GM12878 (cell line): ENCODE results near the gene HINT3. TPM values are rescaled to one million over a fixed set of nuclear protein-coding genes. Genes with fewer than 3 reads are reported as not detected.

Source experiments
- ATAC-seq: fragments of 200-7000 bp; cut with Tn5 transposase; 3 replicates; pipeline ENCODE4 v1.9.1; 2020; ENCODE audit warnings: mild to moderate bottlenecking, moderate library complexity
- BruUV-seq: library from RNA; stranded (reverse); fragments of 400-500 nt; replicated peaks from 2 replicates; lab custom pipeline; 2021; lab: Mats Ljungman, UMichigan
- CTCF ChIA-PET: fragments of 300-600 bp; sonication (Branson Sonifier 250); formaldehyde crosslinking; extraction: SDS; loops from one replicate; lab custom pipeline; 2021; ENCODE audit warnings: inconsistent platforms; lab: Yijun Ruan, JAX
- POLR2A ChIA-PET: fragments of 350-600 bp; formaldehyde crosslinking; extraction: SDS; loops from one replicate; lab custom pipeline; 2021; ENCODE audit warnings: inconsistent platforms; lab: Charles Lee
- RAD21 ChIA-PET: fragments of 300-600 bp; sonication (Branson Sonifier 250); formaldehyde crosslinking; loops from one replicate; lab custom pipeline; 2023; ENCODE audit warnings: antibody characterized with exemption; ENCODE audit not compliant: unreplicated experiment; lab: Charles Lee
- SMC1A ChIA-PET: fragments of 300-600 bp; sonication (Branson Sonifier 250); formaldehyde crosslinking; loops from one replicate; lab custom pipeline; 2023; ENCODE audit not compliant: unreplicated experiment, uncharacterized antibody; lab: Charles Lee
- DNase-seq: peaks from one replicate; pipeline ENCODE4 v3.0.0-alpha.2; 2011; ENCODE audit warnings: low read depth, low spot score
- FAIRE-seq: peaks from 3 replicates; lab custom pipeline; 2011; peaks lifted over from hg19 to GRCh38; lab: Jason Lieb, UNC
- H2AFZ ChIP-seq: 2 replicates; pipeline ENCODE4 v1.6.0; 2011; ENCODE audit warnings: low read depth, low read length, control low read depth; ENCODE audit not compliant: control insufficient read depth
- H3K27ac ChIP-seq: 2 replicates; pipeline ENCODE4 v1.5.1; 2011; ENCODE audit warnings: control low read depth; ENCODE audit not compliant: control insufficient read depth, insufficient read depth
- H3K27me3 ChIP-seq, 2 experiments: replicated peaks in 1 of 2; 2 replicates each; pipeline versions ENCODE4 v1.6.0 to v1.6.1; 2011; ENCODE audit warnings: low read length in 1 of 2; ENCODE audit not compliant: control insufficient read depth in 2 of 2, insufficient read depth in 2 of 2
- H3K36me3 ChIP-seq, 2 experiments: 2 replicates each; pipeline ENCODE4 v1.5.1; 2011; ENCODE audit warnings: low read length in 1 of 2; ENCODE audit not compliant: control insufficient read depth in 2 of 2, insufficient read depth in 2 of 2
- H3K4me1 ChIP-seq: 2 replicates; pipeline ENCODE4 v1.6.1; 2011; ENCODE audit warnings: mild to moderate bottlenecking, low read length, moderate library complexity, mixed read lengths; ENCODE audit not compliant: control insufficient read depth, insufficient read depth
- H3K4me2 ChIP-seq: 2 replicates; pipeline ENCODE4 v1.6.0; 2011; ENCODE audit warnings: control low read depth; ENCODE audit not compliant: control insufficient read depth, insufficient read depth
- H3K4me3 ChIP-seq: fragments of 200-600 bp; sonication (generic); 2 replicates; pipeline ENCODE4 v1.5.1; 2016
- H3K79me2 ChIP-seq: 2 replicates; pipeline ENCODE4 v1.6.0; 2011; ENCODE audit warnings: low read length; ENCODE audit not compliant: control insufficient read depth, insufficient read depth
- H3K9ac ChIP-seq: 2 replicates; pipeline ENCODE4 v1.8.0; 2011; ENCODE audit warnings: low read length, control low read depth, mixed read lengths; ENCODE audit not compliant: control insufficient read depth, insufficient read depth
- H3K9me3 ChIP-seq: replicated peaks from 3 replicates; pipeline ENCODE4 v1.5.1; 2011; ENCODE audit warnings: mild to moderate bottlenecking, low read length; ENCODE audit not compliant: control insufficient read depth, insufficient read depth
- H4K20me1 ChIP-seq: 2 replicates; pipeline ENCODE4 v1.6.0; 2011; ENCODE audit not compliant: control insufficient read depth, insufficient read depth
- ASH2L ChIP-seq: fragments of 300-600, 200-600 bp; sonication (generic); IDR thresholded peaks from 2 replicates; pipeline ENCODE4 v1.6.1; 2017; ENCODE audit warnings: low read depth, mild to moderate bottlenecking, borderline replicate concordance
- CHD4 ChIP-seq: fragments of 200-600 bp; sonication (generic); IDR thresholded peaks from 2 replicates; pipeline ENCODE4 v1.6.1; 2016; ENCODE audit warnings: mild to moderate bottlenecking
- HDGF ChIP-seq: fragments of 450-650 bp; IDR thresholded peaks from 2 replicates; pipeline ENCODE4 v1.6.1; 2016; ENCODE audit warnings: antibody characterized with exemption
- KLF5 ChIP-seq: fragments of 450-650 bp; IDR thresholded peaks from 2 replicates; pipeline ENCODE4 v1.6.1; 2014; ENCODE audit warnings: mild to moderate bottlenecking; ENCODE audit not compliant: partially characterized antibody
- MYC ChIP-seq: IDR thresholded peaks from 2 replicates; pipeline ENCODE4 v1.6.1; 2011; ENCODE audit warnings: mild to moderate bottlenecking, low read length, moderate library complexity, inconsistent platforms; ENCODE audit not compliant: insufficient read depth, insufficient replicate concordance, insufficient read length, severe bottlenecking
- NFYA ChIP-seq: IDR thresholded peaks from 2 replicates; pipeline ENCODE4 v1.6.1; 2011; ENCODE audit warnings: low read depth, mild to moderate bottlenecking, low read length, improper control_type of control experiment, borderline replicate concordance
- WGBS: methylation state at CpG from one replicate; pipeline ENCODE4 v1.1.6; 2016; ENCODE audit warnings: low lambda C conversion rate; ENCODE audit not compliant: insufficient replicate concordance, insufficient coverage; ENCODE audit errors: missing lambda C conversion rate; 5-methylcytosine and 5-hydroxymethylcytosine counted together
- in situ Hi-C: fragments of 300-500 bp; cut with MboI; formaldehyde crosslinking; loops from 9 replicates; pipeline ENCODE4 v1.14.3; 2018; ENCODE audit warnings: mixed read lengths
- intact Hi-C: fragments of 100-400 bp; cut with micrococcal nuclease; formaldehyde crosslinking; loops from one replicate; pipeline ENCODE4 v1.14.2; 2022; ENCODE audit not compliant: unreplicated experiment
- polyA plus RNA-seq, 11 experiments: library from polyadenylated mRNA; depleted of rRNA in 4 of 11; unstranded in 6 of 11; stranded (reverse) in 5 of 11; fragments of >200 nt; fragmentation: Nextera tagmentation in 4 of 11; fragmentation: Illumina TruSeq in 1 of 11; extraction: Ambion mirVana in 4 of 11; extraction: Trizol in 1 of 11; gene quantifications; 1 replicate in 1 of 11; 2 replicates in 10 of 11; pipeline versions ENCODE4 v1.2.1 to v1.2.3, GENCODE V29; 2011 to 2016; ENCODE audit warnings: inconsistent platforms in 2 of 11, missing spikeins in 2 of 11, low read depth in 1 of 11
- total RNA-seq, 4 experiments: library from RNA; depleted of rRNA in 3 of 4; stranded (reverse); fragments of >200 nt in 3 of 4; fragmentation: Illumina TruSeq in 1 of 4; extraction: Trizol in 1 of 4; gene quantifications; 2 replicates each; pipeline versions ENCODE4 v1.2.1 to v1.2.3, GENCODE V29; 2013 to 2021
- TF ChIP-seq, protein P1 (sequence below): fragments of 450-650 bp; IDR thresholded peaks from 2 replicates; pipeline ENCODE4 v1.6.1; 2018; ENCODE audit warnings: mild to moderate bottlenecking, low read depth, moderate library complexity; ENCODE audit not compliant: partially characterized antibody
- TF ChIP-seq, protein P2 (sequence below): fragments of 450-650 bp; IDR thresholded peaks from 2 replicates; pipeline ENCODE4 v1.6.1; 2017; ENCODE audit warnings: mild to moderate bottlenecking, moderate library complexity

Gene HINT3
- total and polyA plus RNA-seq, 10 of the 15 experiments (the other 5 are each of a cell fraction or from before 2014, with no cell fraction given): 0.72 to 9.1 (median 5.4) TPM

DNA sequence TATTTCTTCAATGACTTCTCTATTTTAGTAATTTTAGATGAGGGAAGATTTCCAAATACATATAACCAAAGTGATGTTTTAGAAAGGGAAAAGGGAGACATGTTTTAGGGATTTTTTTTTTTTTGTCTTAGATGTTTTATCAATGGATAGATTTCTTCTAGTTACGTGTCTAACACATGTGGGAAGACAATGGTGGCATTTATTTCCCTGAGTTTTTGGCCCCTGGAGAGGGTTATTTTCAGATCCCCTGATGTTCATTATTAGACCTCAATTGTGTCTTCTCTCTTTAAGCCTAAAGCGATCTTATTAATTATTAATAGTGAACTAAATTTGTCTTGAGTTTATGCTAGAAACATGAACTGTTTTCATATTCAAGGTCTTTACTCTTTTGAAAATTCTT is 60.0 kb downstream of the HINT3 start:
- peaks cover 0 to 26% of the 10 kb centered on the region in 2 experiments; a peak in 3 of 4 replicates for H3K36me3 ChIP-seq
- no peak for FAIRE-seq
- ChIA-PET CTCF (interaction anchor here (0.6 to 2.9 kb wide), 2 partner anchors 21 to 231 kb away, joined by 4 to 11 read pairs; no protein-coding TSS in a partner anchor), POLR2A (no interaction called here), RAD21 (no interaction called here), SMC1A (interaction anchor here (0.9 to 1.7 kb wide), 3 partner anchors 15 to 26 kb away, joined by 3 to 8 read pairs (median 4); no protein-coding TSS in a partner anchor)
- no peak overlapping the region for H3K27ac ChIP-seq
- no TSS peak for BruUV-seq
- H2AFZ ChIP-seq: no peak overlapping the region
- DNase-seq: no peak
- H4K20me1 ChIP-seq: no peaks in the 10 kb centered on the region
- 98% methylated on average over 2 of the region's 2 CpGs for WGBS
- TF ChIP-seq, protein P1, sequence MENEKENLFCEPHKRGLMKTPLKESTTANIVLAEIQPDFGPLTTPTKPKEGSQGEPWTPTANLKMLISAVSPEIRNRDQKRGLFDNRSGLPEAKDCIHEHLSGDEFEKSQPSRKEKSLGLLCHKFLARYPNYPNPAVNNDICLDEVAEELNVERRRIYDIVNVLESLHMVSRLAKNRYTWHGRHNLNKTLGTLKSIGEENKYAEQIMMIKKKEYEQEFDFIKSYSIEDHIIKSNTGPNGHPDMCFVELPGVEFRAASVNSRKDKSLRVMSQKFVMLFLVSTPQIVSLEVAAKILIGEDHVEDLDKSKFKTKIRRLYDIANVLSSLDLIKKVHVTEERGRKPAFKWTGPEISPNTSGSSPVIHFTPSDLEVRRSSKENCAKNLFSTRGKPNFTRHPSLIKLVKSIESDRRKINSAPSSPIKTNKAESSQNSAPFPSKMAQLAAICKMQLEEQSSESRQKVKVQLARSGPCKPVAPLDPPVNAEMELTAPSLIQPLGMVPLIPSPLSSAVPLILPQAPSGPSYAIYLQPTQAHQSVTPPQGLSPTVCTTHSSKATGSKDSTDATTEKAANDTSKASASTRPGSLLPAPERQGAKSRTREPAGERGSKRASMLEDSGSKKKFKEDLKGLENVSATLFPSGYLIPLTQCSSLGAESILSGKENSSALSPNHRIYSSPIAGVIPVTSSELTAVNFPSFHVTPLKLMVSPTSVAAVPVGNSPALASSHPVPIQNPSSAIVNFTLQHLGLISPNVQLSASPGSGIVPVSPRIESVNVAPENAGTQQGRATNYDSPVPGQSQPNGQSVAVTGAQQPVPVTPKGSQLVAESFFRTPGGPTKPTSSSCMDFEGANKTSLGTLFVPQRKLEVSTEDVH: no peak
- TF ChIP-seq KLF5 (no peak), NFYA (no peak), HDGF (no peak), CHD4 (no peak), MYC (no peak), ASH2L (no peak)
- TF ChIP-seq, protein P2, sequence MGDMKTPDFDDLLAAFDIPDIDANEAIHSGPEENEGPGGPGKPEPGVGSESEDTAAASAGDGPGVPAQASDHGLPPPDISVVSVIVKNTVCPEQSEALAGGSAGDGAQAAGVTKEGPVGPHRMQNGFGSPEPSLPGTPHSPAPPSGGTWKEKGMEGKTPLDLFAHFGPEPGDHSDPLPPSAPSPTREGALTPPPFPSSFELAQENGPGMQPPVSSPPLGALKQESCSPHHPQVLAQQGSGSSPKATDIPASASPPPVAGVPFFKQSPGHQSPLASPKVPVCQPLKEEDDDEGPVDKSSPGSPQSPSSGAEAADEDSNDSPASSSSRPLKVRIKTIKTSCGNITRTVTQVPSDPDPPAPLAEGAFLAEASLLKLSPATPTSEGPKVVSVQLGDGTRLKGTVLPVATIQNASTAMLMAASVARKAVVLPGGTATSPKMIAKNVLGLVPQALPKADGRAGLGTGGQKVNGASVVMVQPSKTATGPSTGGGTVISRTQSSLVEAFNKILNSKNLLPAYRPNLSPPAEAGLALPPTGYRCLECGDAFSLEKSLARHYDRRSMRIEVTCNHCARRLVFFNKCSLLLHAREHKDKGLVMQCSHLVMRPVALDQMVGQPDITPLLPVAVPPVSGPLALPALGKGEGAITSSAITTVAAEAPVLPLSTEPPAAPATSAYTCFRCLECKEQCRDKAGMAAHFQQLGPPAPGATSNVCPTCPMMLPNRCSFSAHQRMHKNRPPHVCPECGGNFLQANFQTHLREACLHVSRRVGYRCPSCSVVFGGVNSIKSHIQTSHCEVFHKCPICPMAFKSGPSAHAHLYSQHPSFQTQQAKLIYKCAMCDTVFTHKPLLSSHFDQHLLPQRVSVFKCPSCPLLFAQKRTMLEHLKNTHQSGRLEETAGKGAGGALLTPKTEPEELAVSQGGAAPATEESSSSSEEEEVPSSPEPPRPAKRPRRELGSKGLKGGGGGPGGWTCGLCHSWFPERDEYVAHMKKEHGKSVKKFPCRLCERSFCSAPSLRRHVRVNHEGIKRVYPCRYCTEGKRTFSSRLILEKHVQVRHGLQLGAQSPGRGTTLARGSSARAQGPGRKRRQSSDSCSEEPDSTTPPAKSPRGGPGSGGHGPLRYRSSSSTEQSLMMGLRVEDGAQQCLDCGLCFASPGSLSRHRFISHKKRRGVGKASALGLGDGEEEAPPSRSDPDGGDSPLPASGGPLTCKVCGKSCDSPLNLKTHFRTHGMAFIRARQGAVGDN: no peak
- intact Hi-C loops (no loop called here), in situ Hi-C loops (loop anchor here (25.0 kb wide), 1 partner anchor 646 kb away; no protein-coding TSS in a partner anchor)
- no peak overlapping the region for H3K4me2 ChIP-seq
- H3K9me3 ChIP-seq: no peaks in the 10 kb centered on the region
- no peaks in the 10 kb centered on the region for H3K4me1 ChIP-seq
- no peaks in the 10 kb centered on the region for H3K27me3 ChIP-seq
- no peak overlapping the region for H3K9ac ChIP-seq
- H3K4me3 ChIP-seq: no peak overlapping the region
- no peaks in the 10 kb centered on the region for H3K79me2 ChIP-seq
- ATAC-seq: no peak
